ENCODE results near the gene MTFP1. TPM values are rescaled to one million over a fixed set of nuclear protein-coding genes. Genes with fewer than 3 reads are reported as not detected.

The MTFP1 gene
- total and polyA plus RNA-seq, 2 experiments from 2014 or later = 54.6 to 64.1 TPM

GRCh38 chr22:30420347-30421125, 5.0 kb upstream of the MTFP1 start:
- peaks cover 5% of the 10 kb centered on the region; the same call in 1 of the 2 replicates for H3K79me2 ChIP-seq (replicated peaks; ENCODE audit: insufficient read depth)
- H3K27me3 Mint-ChIP-seq (ENCODE audit: insufficient read depth, low read depth, poor library complexity) = peaks cover 16% of the 10 kb centered on the region
- no peak overlapping the region for H3K4me3 ChIP-seq
- H3K27me3 ChIP-seq (ENCODE audit: insufficient read depth) = no peaks in the 10 kb centered on the region
- peaks cover 4% of the 10 kb centered on the region; the same call in 1 of the 2 replicates for H3K36me3 ChIP-seq (ENCODE audit: insufficient read depth)
- no peak for DNase-seq (ENCODE audit: low spot score)
- no peak overlapping the region for H2AFZ ChIP-seq
- peak overlapping the region; percentile 71; the same call in 1 of the 2 replicates for H3K27ac Mint-ChIP-seq
- no peak overlapping the region for H3K4me3 Mint-ChIP-seq
- no peaks in the 10 kb centered on the region for H4K20me1 ChIP-seq (replicated peaks; ENCODE audit: insufficient read depth)
- H3K27ac ChIP-seq (ENCODE audit: low read depth) = no peak overlapping the region
- H3K4me1 Mint-ChIP-seq = peaks cover 25% of the 10 kb centered on the region
- ATAC-seq = no peak
- H3K36me3 Mint-ChIP-seq (ENCODE audit: low read depth) = peaks cover 37% of the 10 kb centered on the region
- no peaks in the 10 kb centered on the region for H3K9me2 ChIP-seq (ENCODE audit: insufficient read depth)
- no peaks in the 10 kb centered on the region for H3K9me3 Mint-ChIP-seq
- H3K4me1 ChIP-seq (ENCODE audit: insufficient read depth) = peaks cover 13% of the 10 kb centered on the region
- TF ChIP-seq EZH2phosphoT487 (IDR thresholded peaks at IDR 0.05; ENCODE audit: unreplicated experiment) (no peak), ETS1 (IDR thresholded peaks at IDR 0.05) (no peak), ZNF331 (CRISPR knock-in tag; IDR thresholded peaks at IDR 0.05; ENCODE audit: low read depth) (no peak), EZH2 (IDR thresholded peaks at IDR 0.05; ENCODE audit: low read depth, unreplicated experiment) (no peak), STAT1 (IDR thresholded peaks at IDR 0.05; ENCODE audit: unreplicated experiment) (no peak), CTCF (conservative IDR thresholded peaks at IDR 0.05; ENCODE audit: low read depth in 2 of 2) (no peak), ZNF114 (CRISPR knock-in tag; IDR thresholded peaks at IDR 0.05) (no peak), CREB1 (CRISPR knock-in tag; IDR thresholded peaks at IDR 0.05; ENCODE audit: low read depth) (no peak), ZNF462 (CRISPR knock-in tag; IDR thresholded peaks at IDR 0.05) (no peak), POLR2AphosphoS5 (IDR thresholded peaks at IDR 0.05; ENCODE audit: low read depth) (no peak), NANOG (IDR thresholded peaks at IDR 0.05; ENCODE audit: borderline replicate concordance) (no peak), JUNB (IDR thresholded peaks at IDR 0.05; ENCODE audit: unreplicated experiment) (no peak)
- TF ChIP-seq, protein P1, sequence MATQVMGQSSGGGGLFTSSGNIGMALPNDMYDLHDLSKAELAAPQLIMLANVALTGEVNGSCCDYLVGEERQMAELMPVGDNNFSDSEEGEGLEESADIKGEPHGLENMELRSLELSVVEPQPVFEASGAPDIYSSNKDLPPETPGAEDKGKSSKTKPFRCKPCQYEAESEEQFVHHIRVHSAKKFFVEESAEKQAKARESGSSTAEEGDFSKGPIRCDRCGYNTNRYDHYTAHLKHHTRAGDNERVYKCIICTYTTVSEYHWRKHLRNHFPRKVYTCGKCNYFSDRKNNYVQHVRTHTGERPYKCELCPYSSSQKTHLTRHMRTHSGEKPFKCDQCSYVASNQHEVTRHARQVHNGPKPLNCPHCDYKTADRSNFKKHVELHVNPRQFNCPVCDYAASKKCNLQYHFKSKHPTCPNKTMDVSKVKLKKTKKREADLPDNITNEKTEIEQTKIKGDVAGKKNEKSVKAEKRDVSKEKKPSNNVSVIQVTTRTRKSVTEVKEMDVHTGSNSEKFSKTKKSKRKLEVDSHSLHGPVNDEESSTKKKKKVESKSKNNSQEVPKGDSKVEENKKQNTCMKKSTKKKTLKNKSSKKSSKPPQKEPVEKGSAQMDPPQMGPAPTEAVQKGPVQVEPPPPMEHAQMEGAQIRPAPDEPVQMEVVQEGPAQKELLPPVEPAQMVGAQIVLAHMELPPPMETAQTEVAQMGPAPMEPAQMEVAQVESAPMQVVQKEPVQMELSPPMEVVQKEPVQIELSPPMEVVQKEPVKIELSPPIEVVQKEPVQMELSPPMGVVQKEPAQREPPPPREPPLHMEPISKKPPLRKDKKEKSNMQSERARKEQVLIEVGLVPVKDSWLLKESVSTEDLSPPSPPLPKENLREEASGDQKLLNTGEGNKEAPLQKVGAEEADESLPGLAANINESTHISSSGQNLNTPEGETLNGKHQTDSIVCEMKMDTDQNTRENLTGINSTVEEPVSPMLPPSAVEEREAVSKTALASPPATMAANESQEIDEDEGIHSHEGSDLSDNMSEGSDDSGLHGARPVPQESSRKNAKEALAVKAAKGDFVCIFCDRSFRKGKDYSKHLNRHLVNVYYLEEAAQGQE (IDR thresholded peaks at IDR 0.05; ENCODE audit: unreplicated experiment) = no peak
- H3F3A ChIP-seq (replicated peaks; ENCODE audit: low read depth) = peaks cover 20% of the 10 kb centered on the region
- no peak overlapping the region for H3K4me2 ChIP-seq

All from GM23338 (cell line).